OCI-LY1 (cell line): ENCODE measurements around the gene ZBTB16.

ENCODE experiments used
- EZH2 ChIP-seq: fragments of 200-600 bp; sonication (generic), shearing (Covaris generic); IDR thresholded peaks from 2 replicates; pipeline ENCODE4 v1.8.0; 2017; ENCODE audit warnings: borderline replicate concordance, mixed run types, mild to moderate bottlenecking, antibody characterized with exemption, low read length, moderate library complexity, mixed read lengths
- TF ChIP-seq, protein P1 (sequence below): fragments of 200-600 bp; sonication (generic), shearing (Covaris generic); IDR thresholded peaks from 2 replicates; pipeline ENCODE4 v1.5.1; 2017; ENCODE audit warnings: mild to moderate bottlenecking, antibody characterized with exemption, low read length, moderate library complexity, mixed read lengths

DNA sequence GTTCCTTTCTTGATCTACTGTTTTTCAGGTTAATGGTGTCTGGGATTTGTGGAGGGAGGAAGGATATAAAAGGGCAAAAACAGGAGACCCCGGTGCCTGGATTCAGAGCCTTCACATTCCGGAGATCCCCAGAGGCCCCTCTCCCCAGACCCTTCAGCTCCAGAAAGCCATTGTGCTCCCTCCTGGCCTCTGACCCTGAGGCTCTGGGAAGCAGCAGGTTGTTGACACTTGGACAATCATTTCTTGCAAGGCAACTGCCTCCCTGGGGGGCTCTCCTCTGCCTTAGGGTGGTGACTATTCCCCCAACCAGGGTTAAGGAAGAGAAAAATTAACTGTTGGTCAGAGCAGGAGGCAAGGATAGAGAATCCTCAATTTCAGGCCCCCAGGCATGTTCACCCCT lies 149.8 kb downstream of the ZBTB16 start:
- no peak for TF ChIP-seq EZH2
- TF ChIP-seq, protein P1, sequence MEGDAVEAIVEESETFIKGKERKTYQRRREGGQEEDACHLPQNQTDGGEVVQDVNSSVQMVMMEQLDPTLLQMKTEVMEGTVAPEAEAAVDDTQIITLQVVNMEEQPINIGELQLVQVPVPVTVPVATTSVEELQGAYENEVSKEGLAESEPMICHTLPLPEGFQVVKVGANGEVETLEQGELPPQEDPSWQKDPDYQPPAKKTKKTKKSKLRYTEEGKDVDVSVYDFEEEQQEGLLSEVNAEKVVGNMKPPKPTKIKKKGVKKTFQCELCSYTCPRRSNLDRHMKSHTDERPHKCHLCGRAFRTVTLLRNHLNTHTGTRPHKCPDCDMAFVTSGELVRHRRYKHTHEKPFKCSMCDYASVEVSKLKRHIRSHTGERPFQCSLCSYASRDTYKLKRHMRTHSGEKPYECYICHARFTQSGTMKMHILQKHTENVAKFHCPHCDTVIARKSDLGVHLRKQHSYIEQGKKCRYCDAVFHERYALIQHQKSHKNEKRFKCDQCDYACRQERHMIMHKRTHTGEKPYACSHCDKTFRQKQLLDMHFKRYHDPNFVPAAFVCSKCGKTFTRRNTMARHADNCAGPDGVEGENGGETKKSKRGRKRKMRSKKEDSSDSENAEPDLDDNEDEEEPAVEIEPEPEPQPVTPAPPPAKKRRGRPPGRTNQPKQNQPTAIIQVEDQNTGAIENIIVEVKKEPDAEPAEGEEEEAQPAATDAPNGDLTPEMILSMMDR, result no peak
